Jurkat, Clone E6-1 (cell line): ENCODE data around the gene ASCL2.

Source experiments
- DNase-seq: peaks from one replicate; pipeline ENCODE4 v3.0.0-alpha.2; 2011; ENCODE audit warnings: low read depth, low spot score
- H3K4me3 ChIP-seq: 2 replicates; pipeline ENCODE4 v1.5.1; 2011; ENCODE audit warnings: mild to moderate bottlenecking, low read length, control low read depth, moderate library complexity

ASCL2 gene

GRCh38 chr11:2265396-2265795 is 5.0 kb downstream of the ASCL2 start:
- no peak overlapping the region for H3K4me3 ChIP-seq
- peak; percentile 21 for DNase-seq

- H3K4me3 ChIP-seq: no peak overlapping the region
- DNase-seq: no peak
Measured at GRCh38 chr11:2264366-2265053, 5.9 kb downstream of the ASCL2 start.

DNA sequence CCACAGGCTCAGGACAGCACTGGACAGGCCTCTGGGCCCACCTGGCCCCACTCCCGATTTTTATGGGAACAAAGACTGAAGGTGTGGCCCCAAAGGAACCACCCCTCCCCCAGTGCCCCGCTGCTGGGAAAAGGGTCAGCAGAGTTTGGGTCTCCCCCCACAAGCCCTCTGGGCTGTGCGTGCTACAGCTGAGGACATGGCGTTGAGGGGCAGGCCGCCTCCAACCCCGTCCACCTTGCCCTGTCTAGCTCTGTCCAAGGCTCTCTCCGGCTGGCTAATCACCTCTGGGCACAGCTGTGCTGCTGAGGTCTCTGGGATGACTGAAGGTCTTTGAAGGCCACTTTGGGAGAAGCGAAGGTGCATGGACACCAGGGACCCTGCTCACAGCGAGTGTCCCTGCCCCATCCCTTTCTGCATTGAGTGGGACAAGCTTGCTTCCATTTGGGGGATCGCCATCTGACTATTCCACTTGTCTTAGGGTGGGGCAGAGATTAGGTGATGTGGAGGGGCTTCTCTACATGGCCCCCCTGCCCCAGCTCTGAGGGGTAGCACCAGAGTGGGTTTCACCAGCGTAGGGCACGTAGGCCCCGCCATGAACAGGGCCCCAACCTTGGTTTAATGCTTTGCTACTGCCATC is 6.5 kb downstream of the ASCL2 start:
- DNase-seq: no peak
- H3K4me3 ChIP-seq: no peak overlapping the region

- no peak for DNase-seq
Measured at GRCh38 chr11:2263071-2263565, 7.3 kb downstream of the ASCL2 start.

GRCh38 chr11:2262301-2263070 is 7.9 kb downstream of the ASCL2 start:
- H3K4me3 ChIP-seq: no peak overlapping the region

More at GRCh38 chr11:2263071-2263565, 7.3 kb downstream of the ASCL2 start:
- H3K4me3 ChIP-seq: no peak overlapping the region

DNA sequence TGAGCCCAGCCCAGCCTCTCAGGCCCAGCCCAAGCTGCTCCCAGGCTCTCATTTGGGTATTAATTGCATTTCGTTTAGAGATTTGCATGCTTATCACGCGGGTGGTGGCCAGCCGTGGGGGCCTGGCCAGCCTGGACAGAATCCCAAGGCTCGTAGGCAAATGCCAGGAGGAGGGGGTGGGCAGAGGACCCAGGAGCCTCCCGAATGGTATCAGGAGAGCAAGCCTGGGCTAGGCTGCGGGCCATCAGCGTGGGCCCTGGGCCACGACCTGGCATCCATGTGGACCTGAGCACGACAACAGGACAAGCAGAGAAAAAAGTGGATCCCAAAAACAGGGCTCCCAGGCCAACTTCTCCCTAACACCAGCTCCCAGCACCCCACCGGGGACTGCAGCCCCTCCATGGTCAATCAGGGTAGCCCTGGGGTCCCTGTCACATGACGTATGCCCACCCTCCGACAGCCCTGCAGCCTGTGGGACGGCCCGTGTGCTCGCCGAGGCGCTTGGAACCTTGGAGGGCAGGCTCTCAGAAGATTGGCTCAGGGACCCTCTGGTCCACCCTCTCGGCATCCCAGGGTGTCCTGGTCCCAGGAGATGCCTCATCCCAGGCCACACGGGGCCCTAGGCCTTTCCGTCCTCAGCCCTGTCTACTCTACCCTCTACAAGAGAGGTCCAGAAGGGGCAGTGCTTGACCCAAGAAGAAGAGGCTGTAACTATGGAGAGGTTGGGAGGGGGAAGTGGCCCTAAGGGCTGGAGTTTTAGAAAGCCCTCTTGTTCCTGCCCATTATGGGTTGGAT is 8.8 kb downstream of the ASCL2 start:
- no peak overlapping the region for H3K4me3 ChIP-seq
- DNase-seq: no peak

More at GRCh38 chr11:2262301-2263070, 7.9 kb downstream of the ASCL2 start:
- DNase-seq: no peak

GRCh38 chr11:2260491-2261364 is 9.7 kb downstream of the ASCL2 start:
- DNase-seq: no peak
- no peak overlapping the region for H3K4me3 ChIP-seq

DNA sequence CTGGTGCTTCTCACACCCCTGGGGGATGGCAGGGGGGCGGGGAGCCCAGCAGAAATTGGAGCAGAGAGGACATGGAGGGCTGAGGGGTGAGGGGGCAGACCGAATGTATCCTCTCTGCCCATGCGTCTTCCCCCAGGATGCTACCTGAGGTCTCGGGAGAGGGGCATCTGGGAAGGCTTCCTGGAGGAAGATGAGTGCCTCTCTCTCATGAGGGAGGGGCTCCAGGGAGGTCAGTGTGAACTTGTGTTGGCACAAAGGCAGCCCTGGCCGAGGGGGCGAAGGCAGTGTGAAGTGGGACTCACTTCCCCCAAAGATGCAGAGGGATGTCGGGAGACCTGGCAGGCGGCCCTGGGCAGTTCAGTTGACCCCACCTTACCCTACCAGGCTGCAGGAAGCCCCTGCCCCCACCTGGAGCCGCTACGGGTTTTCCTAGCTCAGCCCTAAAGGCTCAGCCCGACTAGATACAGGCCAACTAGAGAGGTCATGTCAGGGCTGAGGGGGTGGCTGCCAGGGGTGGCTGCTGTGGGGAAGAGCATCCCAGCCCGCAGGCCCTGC is 10.4 kb downstream of the ASCL2 start:
- DNase-seq: no peak
- no peak overlapping the region for H3K4me3 ChIP-seq

- DNase-seq: no peak
- H3K4me3 ChIP-seq: no peak overlapping the region
Measured at GRCh38 chr11:2259466-2259830, 10.9 kb downstream of the ASCL2 start.

DNA sequence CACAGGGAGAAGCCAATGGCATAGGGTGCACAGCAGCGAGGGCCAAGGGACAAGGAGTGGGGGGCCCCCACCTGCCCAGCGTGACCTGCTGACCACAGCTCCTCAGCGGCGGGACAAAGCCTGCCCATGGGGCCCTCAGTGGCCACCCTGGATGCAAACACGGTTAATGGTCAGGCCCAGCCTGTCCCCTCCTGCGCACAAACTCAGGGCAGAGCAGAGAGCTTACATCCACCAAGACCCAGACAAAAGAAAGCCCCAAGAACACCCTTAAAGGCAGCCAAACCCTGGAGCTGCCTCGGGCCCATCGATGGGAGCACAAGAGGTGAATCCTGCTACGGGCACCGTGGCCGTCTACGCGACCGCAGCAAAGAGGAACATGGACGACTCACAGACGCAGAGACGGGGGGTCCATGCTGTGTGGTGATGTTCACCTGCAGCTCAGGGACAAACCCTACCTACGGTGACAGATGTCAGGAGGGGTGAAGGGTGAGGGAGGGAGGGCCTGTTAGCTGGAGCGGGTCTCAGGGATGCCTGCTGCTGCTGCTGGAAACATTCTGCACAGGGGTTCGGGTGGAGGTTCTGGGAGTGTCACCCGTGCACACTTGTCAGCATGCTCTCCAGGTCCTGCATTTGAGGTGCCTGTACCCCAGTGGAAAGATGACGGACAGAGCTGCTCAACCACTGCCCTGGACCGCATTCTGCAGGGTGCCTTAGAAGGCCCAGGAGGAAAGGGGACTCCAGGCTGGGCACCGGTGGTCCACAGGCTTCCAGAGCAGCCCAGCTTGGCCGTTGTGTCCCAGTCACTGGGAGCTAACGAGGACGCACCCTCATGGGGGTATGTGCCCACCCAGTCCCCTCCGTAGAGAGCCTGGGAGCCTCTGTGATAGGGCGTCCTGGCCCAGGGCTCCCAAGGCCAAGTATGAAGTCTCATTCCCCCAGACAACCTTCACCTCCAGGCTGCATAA is 11.6 kb downstream of the ASCL2 start:
- no peak for DNase-seq
- H3K4me3 ChIP-seq: no peak overlapping the region

DNA sequence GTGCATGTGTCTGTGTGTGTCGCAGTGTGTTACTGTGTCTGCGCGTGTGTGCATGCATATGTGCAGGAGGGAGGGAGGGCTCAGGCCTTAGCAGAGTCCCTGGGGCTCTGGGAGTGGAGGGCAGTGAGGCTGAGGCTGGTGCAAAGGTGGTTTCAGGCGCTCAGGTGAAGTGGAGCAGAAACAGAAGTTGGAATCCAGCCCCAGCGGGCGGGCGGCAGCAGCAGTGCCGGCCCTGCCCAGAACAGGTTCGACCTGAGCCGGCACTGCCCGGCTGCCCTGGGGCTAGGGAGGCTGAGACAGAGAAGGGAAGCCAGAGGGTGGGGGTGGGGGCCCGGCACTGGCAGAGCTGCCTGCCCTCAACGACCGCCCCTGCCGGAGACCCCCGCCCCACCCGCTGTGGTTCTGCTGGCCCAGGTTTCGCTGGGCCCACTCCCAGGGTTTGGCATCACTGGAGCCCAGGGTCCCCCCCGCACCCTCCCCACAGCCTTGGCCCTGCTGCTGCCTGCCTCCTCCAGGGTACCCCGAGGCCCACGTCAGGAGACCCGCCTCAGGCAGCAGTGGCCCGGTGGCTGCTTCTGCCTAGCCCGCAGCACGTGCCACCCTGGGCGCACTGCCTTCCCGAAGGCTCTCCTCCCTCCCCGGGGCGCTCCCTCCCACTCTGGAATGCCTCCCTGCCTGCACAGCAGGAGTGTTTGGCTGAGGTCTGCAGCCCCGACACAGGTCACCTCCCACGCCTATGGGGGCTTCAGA is 13.3 kb downstream of the ASCL2 start:
- no peak for DNase-seq
- H3K4me3 ChIP-seq: no peak overlapping the region

GRCh38 chr11:2256293-2256913 is 14.0 kb downstream of the ASCL2 start:
- DNase-seq: no peak
- no peak overlapping the region for H3K4me3 ChIP-seq

DNA sequence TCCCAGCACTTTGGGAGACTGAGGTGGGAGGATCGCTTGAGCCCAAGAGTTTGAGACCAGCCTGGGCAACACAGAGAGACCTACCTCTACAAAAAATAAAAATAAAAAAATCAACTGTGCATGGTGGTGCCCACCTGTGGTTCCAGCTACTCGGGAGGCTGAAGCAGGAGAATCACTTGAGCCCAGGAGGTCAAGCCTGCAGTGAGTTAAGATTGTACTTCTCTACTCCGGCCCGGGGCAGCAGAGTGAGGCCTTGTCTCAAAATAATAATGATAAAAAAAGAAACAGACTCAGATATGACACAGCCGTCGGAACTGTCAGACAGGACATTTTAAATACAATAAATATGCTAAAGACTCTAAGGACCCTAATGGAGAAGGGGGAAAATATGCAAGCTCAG is 18.4 kb downstream of the ASCL2 start:
- no peak overlapping the region for H3K4me3 ChIP-seq
- no peak for DNase-seq

- no peak for DNase-seq
- H3K4me3 ChIP-seq: no peak overlapping the region
Measured at GRCh38 chr11:2251138-2251537, 19.2 kb downstream of the ASCL2 start.

GRCh38 chr11:2250485-2250884 is 19.9 kb downstream of the ASCL2 start:
- no peak for DNase-seq
- no peak overlapping the region for H3K4me3 ChIP-seq

DNA sequence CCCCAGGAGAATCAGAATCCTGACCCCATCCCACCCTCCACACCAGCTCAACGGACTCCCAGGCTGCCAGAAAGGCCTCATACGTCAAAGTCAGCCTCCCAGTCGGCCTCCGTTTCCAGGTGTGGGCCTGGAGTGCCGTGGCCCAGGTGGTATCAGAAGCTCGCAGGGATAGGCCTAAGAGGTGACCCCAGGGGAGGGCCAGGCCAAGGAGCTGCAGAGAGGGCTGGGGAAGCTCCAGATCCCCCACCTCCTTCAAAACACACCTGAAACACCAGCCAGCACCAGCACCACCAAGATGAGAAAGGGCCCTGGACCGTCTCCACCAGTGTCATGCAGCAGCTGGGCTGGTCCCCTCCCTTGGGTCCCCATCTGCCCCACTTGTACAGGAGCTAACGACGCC is 20.3 kb downstream of the ASCL2 start:
- no peak overlapping the region for H3K4me3 ChIP-seq
- DNase-seq: no peak
